Transverse colon (tissue), 4 donors: ENCODE data around the gene LRRC75A.

Source experiments
- CTCF ChIP-seq, 5 experiments: fragments of 200-600 bp in 3 of 5; fragments of 450-650 bp in 2 of 5; sonication (generic) in 3 of 5; IDR thresholded peaks; 1 replicate in 2 of 5; 2 replicates in 3 of 5; pipeline ENCODE4 v1.5.1; 2016 to 2017; ENCODE audit warnings: antibody characterized with exemption in 5 of 5, inconsistent platforms in 3 of 5, mild to moderate bottlenecking in 2 of 5, moderate library complexity in 1 of 5
- POLR2A ChIP-seq: fragments of 450-650 bp; IDR thresholded peaks from one replicate; pipeline ENCODE4 v1.6.1; 2016; ENCODE audit warnings: antibody characterized with exemption, mild to moderate bottlenecking, moderate library complexity
- POLR2AphosphoS5 ChIP-seq, 3 donors: sonication (generic); formaldehyde crosslinking; IDR thresholded peaks; one replicate each; pipeline ENCODE4 v1.6.1; 2016; ENCODE audit warnings: antibody characterized with exemption in 3 of 3

GRCh38 chr17:16407911-16408588, 83.9 kb downstream of the LRRC75A start:
- TF ChIP-seq POLR2AphosphoS5 (IDR thresholded peaks at IDR 0.05) (no peak), CTCF (IDR thresholded peaks at IDR 0.05) (no peak), POLR2A (no peak)
